Subcutaneous adipose tissue (tissue), 4 donors: ENCODE results near the gene PTPRH. TPM values are rescaled to one million over a fixed set of nuclear protein-coding genes. Genes with fewer than 3 reads are reported as not detected.

Source experiments
- total RNA-seq, 4 donors: library from RNA; depleted of rRNA; stranded (reverse); fragments of >200 nt; gene quantifications; one replicate each; pipeline ENCODE4 v1.1.0, GENCODE V29; 2016
- TF ChIP-seq, protein P1 (sequence below): fragments of 450-650 bp; IDR thresholded peaks from one replicate; pipeline ENCODE4 v1.5.1; 2016; ENCODE audit warnings: low read depth, mild to moderate bottlenecking, control low read depth, antibody characterized with exemption, moderate library complexity

The PTPRH gene
- total RNA-seq, 4 donors from 2014 or later = 0.19 to 2.9 (median 1.3) TPM

DNA sequence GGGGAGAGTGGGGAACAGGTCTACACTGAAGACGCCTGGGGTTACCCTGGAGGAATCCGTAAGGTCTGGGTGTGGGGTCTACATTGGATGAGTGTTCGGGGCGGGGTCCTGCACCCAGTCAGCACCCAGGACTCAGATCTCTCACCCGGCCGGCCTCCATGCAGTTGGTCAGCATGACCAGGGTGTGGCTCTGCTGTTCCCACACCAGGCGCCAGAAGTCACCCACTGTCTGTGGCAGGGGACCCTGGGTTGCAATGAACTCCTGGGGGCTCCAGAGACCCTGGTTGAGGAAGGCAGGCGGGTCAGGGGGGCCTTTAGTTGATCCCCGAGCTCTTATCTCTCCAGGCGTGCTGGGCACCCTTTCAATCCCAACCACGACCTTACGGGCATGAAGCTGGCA, 23.2 kb downstream of the PTPRH start:
- TF ChIP-seq, protein P1, sequence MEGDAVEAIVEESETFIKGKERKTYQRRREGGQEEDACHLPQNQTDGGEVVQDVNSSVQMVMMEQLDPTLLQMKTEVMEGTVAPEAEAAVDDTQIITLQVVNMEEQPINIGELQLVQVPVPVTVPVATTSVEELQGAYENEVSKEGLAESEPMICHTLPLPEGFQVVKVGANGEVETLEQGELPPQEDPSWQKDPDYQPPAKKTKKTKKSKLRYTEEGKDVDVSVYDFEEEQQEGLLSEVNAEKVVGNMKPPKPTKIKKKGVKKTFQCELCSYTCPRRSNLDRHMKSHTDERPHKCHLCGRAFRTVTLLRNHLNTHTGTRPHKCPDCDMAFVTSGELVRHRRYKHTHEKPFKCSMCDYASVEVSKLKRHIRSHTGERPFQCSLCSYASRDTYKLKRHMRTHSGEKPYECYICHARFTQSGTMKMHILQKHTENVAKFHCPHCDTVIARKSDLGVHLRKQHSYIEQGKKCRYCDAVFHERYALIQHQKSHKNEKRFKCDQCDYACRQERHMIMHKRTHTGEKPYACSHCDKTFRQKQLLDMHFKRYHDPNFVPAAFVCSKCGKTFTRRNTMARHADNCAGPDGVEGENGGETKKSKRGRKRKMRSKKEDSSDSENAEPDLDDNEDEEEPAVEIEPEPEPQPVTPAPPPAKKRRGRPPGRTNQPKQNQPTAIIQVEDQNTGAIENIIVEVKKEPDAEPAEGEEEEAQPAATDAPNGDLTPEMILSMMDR = no peak

DNA sequence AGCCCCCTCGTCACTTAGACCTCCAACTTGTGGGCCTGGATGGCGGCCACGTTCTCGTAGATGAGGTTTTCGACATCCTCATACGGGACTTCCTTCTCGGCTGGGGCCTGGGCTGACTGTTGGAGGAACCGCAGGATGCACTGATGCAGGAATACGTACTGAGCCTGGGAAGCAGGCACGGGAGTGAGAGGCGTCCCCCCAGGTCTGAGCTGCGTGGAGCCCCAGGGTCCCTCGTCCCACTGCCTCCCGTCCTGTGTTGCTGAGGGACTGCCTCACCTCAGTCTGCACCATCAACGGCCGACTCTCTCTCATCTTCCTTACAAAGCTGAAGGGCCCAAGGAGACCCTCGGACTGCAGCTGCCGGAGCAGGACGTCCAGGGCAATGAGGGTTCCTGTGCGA, 27.6 kb downstream of the PTPRH start:
- TF ChIP-seq, protein P1 = no peak

DNA sequence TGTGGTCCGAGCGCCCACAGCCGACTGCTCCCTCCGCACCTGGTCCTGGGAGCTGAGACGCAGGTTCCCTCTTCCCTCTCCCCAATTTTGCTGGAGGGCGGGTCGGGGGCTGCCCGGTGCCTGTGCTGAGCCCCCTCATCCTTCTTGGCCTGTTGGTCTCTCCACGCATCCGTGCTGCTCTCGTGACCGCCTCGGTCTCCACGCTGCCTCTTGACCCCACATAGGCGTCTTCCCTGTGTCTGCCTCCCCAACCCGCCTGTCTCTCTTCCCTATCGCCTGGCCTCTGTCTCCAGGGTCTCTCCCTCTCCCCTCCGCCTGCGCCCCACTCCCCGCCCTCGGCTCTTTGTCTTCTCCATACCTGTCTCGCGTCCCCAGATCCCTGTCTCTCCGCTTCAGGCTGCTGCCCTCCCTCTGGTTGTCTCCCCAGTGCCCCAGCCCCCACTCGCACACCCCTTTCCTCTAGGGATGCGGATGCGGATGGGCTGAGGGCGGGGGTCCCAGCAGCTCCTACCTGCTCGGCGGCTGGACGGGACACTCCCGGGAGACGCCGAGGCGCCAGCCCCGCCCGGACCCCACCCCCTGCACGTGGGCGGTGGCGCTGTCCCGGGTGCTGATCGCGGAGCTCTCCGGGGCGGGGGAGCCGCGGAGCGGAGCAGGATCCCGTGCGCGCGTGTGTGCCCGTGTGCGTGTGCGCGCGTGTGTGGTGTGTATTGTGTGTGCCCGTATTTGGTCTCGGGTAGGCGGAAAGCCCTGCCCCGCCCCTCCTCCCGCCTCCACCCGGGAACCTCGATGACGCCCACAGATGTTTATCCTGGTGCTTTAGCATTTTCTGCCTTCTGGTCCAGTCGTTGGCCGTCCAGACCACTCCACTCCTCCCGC, 29.5 kb downstream of the PTPRH start, which contains the start of gene SYT5:
TSS of gene SYT5 (minus strand) at position 684 of the 879 bp plus-strand sequence. CDS start 1,248 bp downstream, outside the sequence.
- TF ChIP-seq, protein P1 = no peak

DNA sequence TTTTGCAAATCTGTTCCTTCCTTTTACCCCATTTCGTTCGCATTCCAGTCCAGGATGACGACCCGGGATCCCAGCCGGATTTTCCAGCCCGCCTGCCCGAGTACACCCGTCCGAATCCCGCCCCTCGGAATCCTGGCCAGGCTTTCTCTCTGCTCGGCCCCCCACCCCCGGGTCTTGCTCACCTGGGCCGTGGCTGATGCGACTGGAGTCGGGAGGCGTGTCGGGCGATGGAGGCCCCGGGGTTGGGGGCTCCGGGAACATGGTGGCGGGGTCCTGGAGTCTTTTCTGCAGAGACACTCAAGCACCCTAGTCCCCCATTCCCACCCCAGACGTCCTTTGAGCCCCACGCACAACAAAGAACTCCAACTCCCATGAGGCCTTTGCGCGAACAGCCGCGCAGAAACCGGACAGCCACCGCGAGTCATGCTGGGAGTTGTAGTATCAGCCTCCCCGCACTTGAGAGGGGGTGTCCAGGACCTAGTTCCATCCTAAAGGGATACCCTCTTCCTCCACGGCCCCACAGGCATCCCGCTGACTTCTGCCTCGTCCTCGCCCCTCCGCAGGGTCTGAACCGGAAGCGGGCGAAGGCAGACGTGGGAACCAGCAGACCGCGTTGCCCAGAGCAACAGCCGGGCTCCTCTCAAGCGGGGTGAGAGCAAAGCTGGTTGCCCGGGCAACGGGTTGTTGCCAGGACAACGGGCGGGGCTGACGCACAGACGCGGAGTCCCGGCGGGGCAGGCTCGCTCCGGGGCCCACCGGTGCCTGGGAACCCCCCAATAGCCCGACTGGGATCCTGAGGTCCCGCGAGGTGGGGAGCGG, 30.3 kb downstream of the PTPRH start:
- TF ChIP-seq, protein P1 = no peak

DNA sequence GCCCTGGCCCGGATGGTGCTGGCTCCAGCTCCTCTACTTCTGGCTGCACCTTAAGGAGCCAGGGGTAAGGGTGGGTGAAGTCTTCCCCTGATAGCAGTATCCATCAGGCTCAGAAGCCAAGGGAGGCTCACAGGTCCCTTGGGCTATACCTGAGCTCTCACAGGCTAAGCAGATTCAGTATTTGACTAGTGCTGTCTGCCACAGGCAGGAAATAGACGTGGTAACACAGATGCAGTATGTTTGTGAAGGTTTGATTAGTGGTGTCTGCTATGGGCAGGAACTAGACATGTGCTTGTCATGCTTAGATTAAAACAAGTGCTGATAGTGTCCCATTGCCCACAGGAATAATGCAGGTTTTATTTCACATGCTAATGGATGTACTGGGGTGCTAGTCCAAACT, 33.2 kb downstream of the PTPRH start:
- TF ChIP-seq, protein P1 = no peak

DNA sequence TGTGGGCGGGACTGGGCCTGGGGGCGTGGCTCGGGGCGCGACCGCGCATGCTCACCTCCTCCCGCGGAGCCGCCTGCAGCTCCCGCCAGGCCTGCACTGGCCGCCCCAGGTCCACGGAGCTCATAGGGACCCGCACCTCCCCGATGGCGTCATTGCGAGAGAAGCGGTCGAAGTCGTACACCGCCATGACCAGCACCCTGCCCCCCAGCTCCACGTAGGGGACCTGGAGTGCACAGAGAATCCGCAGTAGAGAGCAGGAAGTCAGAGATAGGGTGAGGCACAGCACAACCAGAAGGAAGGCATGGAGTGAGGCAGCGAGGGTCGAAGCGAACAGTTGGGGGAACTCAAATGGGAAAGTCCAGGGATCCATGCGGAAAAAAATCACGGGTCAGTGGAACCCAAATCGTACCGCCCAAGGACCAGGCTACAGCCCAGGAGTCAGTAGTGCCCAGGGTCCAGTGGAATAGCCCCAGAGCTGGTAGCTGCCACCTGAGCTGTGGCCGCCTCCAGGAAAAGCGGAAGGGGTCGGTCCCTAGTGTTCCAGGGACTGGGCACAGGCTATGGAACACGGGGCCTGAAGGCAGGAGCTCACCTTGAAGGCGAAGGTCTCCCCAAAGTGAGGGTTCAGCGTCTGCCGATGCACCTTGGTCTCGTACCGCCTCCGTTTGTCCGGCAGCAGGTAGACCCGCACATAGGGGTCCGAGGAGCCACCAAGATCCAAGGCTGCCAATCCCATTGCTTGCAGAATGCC, 34.0 kb downstream of the PTPRH start:
- TF ChIP-seq, protein P1 = no peak
